Subcutaneous adipose tissue (tissue), 4 donors: ENCODE measurements around the gene PITPNC1. TPM values are rescaled to one million over a fixed set of nuclear protein-coding genes. Genes with fewer than 3 reads are reported as not detected.

Source experiments
- CTCF ChIP-seq: fragments of 450-650 bp; IDR thresholded peaks from one replicate; pipeline ENCODE4 v1.5.1; 2016; ENCODE audit warnings: low read depth, mild to moderate bottlenecking, control low read depth, antibody characterized with exemption, moderate library complexity
- total RNA-seq, 4 donors: library from RNA; depleted of rRNA; stranded (reverse); fragments of >200 nt; gene quantifications; one replicate each; pipeline ENCODE4 v1.1.0, GENCODE V29; 2016

The PITPNC1 gene
- total RNA-seq, 4 donors from 2014 or later = 12.1 to 26.8 (median 18.2) TPM

GRCh38 chr17:67613961-67614360, 236.9 kb downstream of the PITPNC1 start:
- TF ChIP-seq CTCF = no peak

- TF ChIP-seq CTCF = no peak
These were observed 238.0 kb downstream of the PITPNC1 start for GRCh38 chr17:67615011-67615561.

GRCh38 chr17:67615736-67616135, 238.7 kb downstream of the PITPNC1 start:
- TF ChIP-seq CTCF = no peak

GRCh38 chr17:67617304-67617899, 240.3 kb downstream of the PITPNC1 start:
- TF ChIP-seq CTCF = no peak

GRCh38 chr17:67619555-67619954, 242.5 kb downstream of the PITPNC1 start:
- no peak for TF ChIP-seq CTCF

GRCh38 chr17:67620088-67620487, 243.0 kb downstream of the PITPNC1 start:
- TF ChIP-seq CTCF = no peak

- no peak for TF ChIP-seq CTCF
These were observed 243.6 kb downstream of the PITPNC1 start for GRCh38 chr17:67620636-67621035.
